Spinal cord (tissue), 10 donors: ENCODE results near the gene GALNT2. TPM values are rescaled to one million over a fixed set of nuclear protein-coding genes. Genes with fewer than 3 reads are reported as not detected.

Source experiments
- DNase-seq, 6 donors: peaks; one replicate each; pipeline versions ENCODE4 v3.0.0 to v3.0.0-alpha.2; 2013 to 2015; ENCODE audit warnings: low spot score in 6 of 6, low read depth in 4 of 6
- H3K27ac ChIP-seq: one replicate; pipeline ENCODE4 v1.5.1; 2013; ENCODE audit warnings: low read depth, low read length, control low read depth
- H3K27me3 ChIP-seq: one replicate; pipeline ENCODE4 v1.6.1; 2013; ENCODE audit warnings: low read length; ENCODE audit not compliant: control insufficient read depth, insufficient read depth
- H3K36me3 ChIP-seq: one replicate; pipeline ENCODE4 v1.6.1; 2013; ENCODE audit warnings: low read length; ENCODE audit not compliant: control insufficient read depth, insufficient read depth
- H3K4me1 ChIP-seq: one replicate; pipeline ENCODE4 v1.6.1; 2013; ENCODE audit warnings: low read length; ENCODE audit not compliant: control insufficient read depth, insufficient read depth
- H3K4me3 ChIP-seq: one replicate; pipeline ENCODE4 v1.5.1; 2013; ENCODE audit warnings: low read depth, low read length, control low read depth
- H3K9me3 ChIP-seq: one replicate; pipeline ENCODE4 v1.6.1; 2013; ENCODE audit warnings: low read length; ENCODE audit not compliant: control insufficient read depth, insufficient read depth
- WGBS: methylation state at CpG from one replicate; pipeline ENCODE4 v1.1.5; 2013; ENCODE audit warnings: missing lambda C conversion rate; ENCODE audit not compliant: insufficient coverage; 5-methylcytosine and 5-hydroxymethylcytosine counted together
- polyA plus RNA-seq, 2 donors: library from polyadenylated mRNA; unstranded; fragments of 120-200 nt; gene quantifications; one replicate each; pipeline ENCODE4 v1.2.1, GENCODE V29; 2013; ENCODE audit not compliant: insufficient read length in 2 of 2
- total RNA-seq, 2 donors: library from RNA; depleted of rRNA in 1 of 2; stranded (reverse); fragments of 120-200 nt in 1 of 2; fragments of >200 nt in 1 of 2; gene quantifications; one replicate each; pipeline versions ENCODE4 v1.2.3 to v1.2.4, GENCODE V29; 2013 to 2014
- donor health status: healthy.

GALNT2 gene
- total and polyA plus RNA-seq, 4 donors = 34.2 to 59.4 (median 47.7) TPM

DNA sequence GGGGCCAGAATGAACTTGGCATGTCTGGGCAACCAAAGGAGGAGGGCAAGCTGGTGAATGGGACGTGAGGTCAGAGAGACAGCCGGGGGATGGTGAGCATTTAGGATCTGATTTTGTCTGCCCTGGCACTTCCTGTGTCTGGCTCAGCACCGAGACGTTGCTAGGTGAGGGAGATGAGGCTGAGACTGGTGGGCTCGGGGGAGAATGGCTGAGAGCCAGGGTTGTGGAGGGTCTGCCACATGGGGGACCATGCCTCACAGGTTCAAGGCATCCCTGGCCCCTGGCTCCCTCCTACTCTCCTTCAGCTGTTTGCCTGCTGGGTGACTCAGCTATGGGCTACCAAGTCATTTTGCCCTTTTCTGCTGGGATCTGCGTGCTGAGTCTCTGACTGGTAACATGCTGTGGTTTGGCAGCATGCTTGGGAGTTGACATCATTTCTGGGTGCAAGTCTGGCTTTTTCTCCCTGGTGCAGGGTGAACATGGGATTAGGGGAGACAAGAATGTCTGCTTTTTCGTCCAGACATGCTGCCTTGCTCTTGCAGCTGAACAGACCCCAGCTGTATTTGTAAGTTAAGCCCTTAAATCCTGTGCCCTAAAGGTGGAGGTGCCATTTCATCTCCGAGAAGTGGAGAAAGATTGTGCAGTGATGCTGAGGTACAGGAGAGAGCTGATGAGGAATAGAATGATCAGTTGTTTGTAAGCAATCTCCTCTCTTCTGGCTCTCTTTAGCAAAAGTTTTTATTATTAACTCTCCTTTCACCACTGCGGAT, 17.6 kb downstream of the GALNT2 start:
- Histone ChIP-seq H3K27me3 (no peaks in the 10 kb centered on the region), H3K36me3 (peaks cover 3% of the 10 kb centered on the region), H3K4me3 (no peak overlapping the region), H3K27ac (no peak overlapping the region), H3K9me3 (no peaks in the 10 kb centered on the region), H3K4me1 (peaks cover 22% of the 10 kb centered on the region)
- WGBS = 40% methylated on average over 8 of the region's 9 CpGs
- DNase-seq = peak in 1 of 6 donors; percentile 43

DNA sequence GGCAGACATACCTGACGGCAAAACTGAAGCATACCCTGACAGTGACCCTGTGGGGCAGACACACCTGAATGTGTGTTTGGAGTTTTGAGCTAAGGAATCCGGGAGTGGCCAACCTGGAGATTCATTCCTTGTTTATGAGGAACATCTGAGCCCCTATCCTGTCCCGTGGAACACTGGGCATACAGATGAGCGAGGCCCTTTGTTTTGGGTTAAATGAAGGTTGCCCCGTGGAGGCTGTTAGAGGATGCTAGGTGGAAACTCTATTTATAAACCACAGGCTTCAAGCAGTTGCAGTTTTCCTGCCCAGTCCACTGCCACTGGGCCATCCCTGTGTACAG, 18.1 kb downstream of the GALNT2 start:
- no peak for DNase-seq
- H3K9me3 ChIP-seq = no peaks in the 10 kb centered on the region
- H3K27me3 ChIP-seq = no peaks in the 10 kb centered on the region
- H3K4me1 ChIP-seq = peaks cover 21% of the 10 kb centered on the region
- no peak overlapping the region for H3K4me3 ChIP-seq
- H3K27ac ChIP-seq = no peak overlapping the region
- 96% methylated on average over 2 of the region's 5 CpGs for whole genome bisulfite sequencing
- peaks cover 3% of the 10 kb centered on the region for H3K36me3 ChIP-seq

DNA sequence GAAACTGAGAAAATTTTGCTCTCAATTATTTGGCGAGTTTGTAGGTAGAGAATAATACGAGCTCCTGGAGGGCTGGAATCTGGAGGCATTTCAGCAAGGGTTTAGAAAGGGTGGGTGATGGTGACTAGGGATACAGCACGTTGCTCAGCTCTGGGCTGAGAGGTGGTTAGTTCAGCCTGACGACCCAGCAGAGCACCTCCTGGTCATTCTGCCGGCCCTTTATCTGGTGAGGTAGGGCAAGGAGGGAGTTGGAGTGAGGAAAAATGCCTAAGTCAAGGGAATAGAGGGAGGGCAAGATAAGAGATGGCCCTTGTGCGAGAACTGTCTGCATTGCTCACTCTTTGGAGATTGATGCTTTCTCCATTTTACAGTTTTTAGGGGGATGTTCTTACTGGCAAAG, 19.1 kb downstream of the GALNT2 start:
- Histone ChIP-seq H3K9me3 (no peaks in the 10 kb centered on the region), H3K27me3 (no peaks in the 10 kb centered on the region), H3K27ac (no peak overlapping the region), H3K36me3 (no peaks in the 10 kb centered on the region), H3K4me1 (peaks cover 13% of the 10 kb centered on the region), H3K4me3 (no peak overlapping the region)
- no peak for DNase-seq
- 48% methylated on average over 5 of the region's 6 CpGs for WGBS

DNA sequence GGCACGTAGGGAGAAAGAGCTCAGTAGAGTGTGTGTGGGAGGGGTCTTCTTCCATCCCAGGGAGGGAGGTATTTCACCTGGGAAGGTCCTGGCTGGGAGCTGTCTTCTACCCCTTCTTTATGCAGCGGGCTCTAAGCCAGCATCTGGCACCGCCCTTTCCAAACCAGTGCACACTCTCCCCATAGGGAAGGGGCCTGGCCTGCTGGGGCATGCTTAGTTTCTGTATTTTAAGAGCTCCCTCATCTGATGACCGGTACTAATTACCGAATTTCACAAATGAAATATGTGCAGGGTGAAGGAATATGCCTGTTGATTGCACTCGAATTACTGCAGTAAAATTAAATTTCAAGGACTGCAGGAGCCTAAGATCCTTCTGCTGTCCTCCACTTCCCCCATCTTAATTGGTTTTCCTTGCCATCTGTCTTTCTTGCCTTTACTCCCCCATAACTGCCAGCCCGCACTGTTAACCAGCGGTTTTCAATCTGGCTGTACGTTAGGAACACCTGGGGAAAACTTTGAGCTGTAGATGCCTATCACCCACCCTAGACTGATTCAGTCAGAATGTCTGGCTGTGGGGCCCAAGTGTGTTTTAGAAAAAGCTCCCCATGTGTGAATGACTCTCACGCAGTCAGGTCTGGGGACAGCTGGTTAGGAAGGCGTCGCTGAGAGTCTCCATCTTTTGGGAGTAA, 20.1 kb downstream of the GALNT2 start:
- Histone ChIP-seq H3K36me3 (peaks cover 2% of the 10 kb centered on the region), H3K4me3 (no peak overlapping the region), H3K4me1 (peaks cover 13% of the 10 kb centered on the region), H3K27ac (no peak overlapping the region), H3K27me3 (no peaks in the 10 kb centered on the region), H3K9me3 (no peaks in the 10 kb centered on the region)
- 68% methylated on average over 3 of the region's 12 CpGs for WGBS
- DNase-seq = peak in 1 of 6 donors; percentile 62

DNA sequence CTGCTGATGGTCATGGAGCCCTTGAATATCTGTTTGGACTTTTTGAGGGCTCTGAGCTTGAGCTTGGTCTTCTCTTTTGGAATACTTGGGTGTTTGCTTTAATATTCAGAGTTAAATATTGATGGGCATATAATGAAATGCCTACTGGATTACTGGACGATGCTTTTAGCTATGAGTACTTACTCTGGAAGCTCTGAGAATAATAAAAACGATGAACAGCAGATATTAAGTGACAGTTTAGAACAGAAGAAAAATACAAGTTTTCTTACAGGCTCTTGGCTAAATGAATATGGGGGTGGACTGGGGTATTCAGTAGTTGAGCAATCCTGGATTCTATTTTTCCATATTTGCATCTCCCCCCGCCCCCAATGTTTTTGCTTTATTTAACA, 20.7 kb downstream of the GALNT2 start:
- no peak for DNase-seq
- no peak overlapping the region for H3K27ac ChIP-seq
- WGBS = 88% methylated on average over 2 of the region's 3 CpGs
- H3K27me3 ChIP-seq = no peaks in the 10 kb centered on the region
- no peaks in the 10 kb centered on the region for H3K9me3 ChIP-seq
- no peak overlapping the region for H3K4me3 ChIP-seq
- H3K4me1 ChIP-seq = peaks cover 13% of the 10 kb centered on the region
- H3K36me3 ChIP-seq = peaks cover 2% of the 10 kb centered on the region

DNA sequence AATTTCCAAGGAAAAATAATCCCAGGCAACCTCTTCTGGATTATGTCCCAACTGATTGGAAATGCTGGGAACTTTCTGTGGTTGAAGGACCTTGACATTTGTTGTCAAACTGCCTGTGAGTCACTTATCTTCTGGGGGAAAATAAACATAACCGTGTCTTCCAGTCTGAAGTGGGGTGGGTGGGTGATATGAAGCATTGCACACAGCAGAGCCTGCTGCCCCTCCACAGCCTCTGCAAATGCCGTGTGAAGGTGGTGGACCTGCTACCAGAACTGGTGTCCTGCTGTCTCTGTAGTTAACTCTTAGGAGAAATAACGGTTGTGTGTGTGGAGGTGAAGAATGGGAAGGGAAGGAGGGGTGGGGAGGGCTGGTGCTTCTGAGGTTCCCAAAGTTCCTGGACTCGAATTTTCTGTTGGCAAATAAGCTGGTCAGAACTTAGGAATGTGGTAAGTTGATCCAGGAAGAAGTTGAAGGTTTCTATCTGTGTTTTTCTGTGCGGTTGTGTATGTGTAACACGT, 23.2 kb downstream of the GALNT2 start:
- H3K27ac ChIP-seq = no peak overlapping the region
- 90% methylated on average over 4 of the region's 6 CpGs for WGBS
- no peak for DNase-seq
- H3K36me3 ChIP-seq = peaks cover 7% of the 10 kb centered on the region
- no peak overlapping the region for H3K4me3 ChIP-seq
- H3K9me3 ChIP-seq = no peaks in the 10 kb centered on the region
- H3K4me1 ChIP-seq = no peaks in the 10 kb centered on the region
- no peaks in the 10 kb centered on the region for H3K27me3 ChIP-seq

DNA sequence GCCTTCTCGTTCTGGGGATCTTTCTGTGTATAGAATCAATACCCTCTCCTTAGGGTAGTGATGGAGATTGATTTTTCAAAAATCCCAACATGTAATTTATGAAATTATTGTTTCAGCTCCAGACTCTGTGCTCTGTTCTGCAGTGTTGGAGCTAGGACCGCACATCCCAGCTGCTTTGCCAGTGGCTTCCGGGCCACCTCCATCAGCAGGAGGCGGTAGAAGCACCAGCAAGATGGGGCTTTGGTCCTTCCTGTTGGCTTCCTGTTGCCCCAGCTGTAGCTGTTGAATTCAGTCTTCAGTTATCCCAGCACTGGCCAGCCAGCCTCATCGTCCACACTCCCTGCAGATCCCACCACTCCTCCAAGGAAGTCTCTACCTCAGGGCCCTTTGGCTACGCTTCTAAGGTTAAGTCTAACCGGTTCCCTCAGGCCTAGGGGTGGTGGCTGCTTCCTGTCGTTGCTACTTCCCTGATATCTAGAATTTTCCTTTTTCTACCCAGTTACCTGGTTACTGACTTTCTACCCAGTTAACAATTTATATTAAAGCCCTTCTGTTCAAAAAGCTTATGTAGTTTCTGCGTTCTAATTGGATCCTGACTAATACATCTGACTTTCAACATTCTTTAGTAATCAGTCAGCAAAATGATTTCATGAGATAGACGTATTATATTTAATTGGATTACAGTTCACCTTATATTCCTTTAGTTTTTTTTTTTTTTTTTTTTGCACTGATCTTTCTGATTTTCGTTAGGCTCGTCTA, 24.6 kb downstream of the GALNT2 start:
- 93% methylated on average over 5 of the region's 12 CpGs for WGBS
- H3K9me3 ChIP-seq = no peaks in the 10 kb centered on the region
- H3K4me3 ChIP-seq = no peak overlapping the region
- peaks cover 12% of the 10 kb centered on the region for H3K36me3 ChIP-seq
- no peak overlapping the region for H3K27ac ChIP-seq
- no peaks in the 10 kb centered on the region for H3K4me1 ChIP-seq
- DNase-seq = no peak
- no peaks in the 10 kb centered on the region for H3K27me3 ChIP-seq

DNA sequence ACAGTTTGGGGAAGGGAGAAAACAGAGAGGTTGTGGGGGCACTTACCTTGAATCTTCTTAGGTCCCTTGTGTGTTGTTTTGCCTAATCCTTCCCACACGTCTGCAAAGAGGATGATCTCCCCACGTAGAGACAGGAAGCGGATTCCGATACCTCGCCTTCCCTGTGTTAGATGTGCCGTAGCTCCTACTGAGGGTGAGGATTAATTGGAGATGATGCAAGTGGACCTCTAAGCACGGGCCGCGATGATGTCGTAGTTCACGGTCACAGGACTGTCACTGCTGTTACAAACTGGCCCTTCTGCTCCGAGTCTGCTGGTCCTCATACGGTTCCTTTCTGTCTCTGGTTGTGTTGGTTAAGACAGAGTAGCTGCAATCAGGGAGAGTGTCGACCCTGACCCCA, 27.7 kb downstream of the GALNT2 start:
- no peak for DNase-seq
- 96% methylated on average over 11 of the region's 14 CpGs for WGBS
- Histone ChIP-seq H3K4me3 (no peak overlapping the region), H3K4me1 (no peaks in the 10 kb centered on the region), H3K9me3 (no peaks in the 10 kb centered on the region), H3K27me3 (no peaks in the 10 kb centered on the region), H3K36me3 (peaks cover 12% of the 10 kb centered on the region), H3K27ac (no peak overlapping the region)

DNA sequence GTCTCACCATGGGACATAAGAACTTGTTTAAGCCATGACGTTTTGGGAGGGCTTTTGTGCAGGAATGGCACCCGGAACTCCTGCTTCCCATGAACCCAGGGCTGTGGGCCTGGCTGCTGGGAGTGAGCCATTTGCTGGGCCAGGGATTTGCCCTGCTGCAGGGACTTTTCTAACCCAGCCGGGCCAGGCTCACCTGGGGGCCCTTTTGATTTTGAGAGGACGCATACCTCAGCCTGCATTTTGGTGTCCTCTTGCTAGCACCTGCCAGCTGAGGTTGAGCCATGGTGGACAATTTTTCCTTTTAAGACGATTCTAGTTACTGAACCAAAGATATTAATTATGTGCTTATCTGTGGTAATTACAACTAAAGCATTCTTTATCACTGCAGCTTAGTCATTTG, 28.9 kb downstream of the GALNT2 start:
- Histone ChIP-seq H3K27me3 (no peaks in the 10 kb centered on the region), H3K4me3 (no peak overlapping the region), H3K4me1 (no peaks in the 10 kb centered on the region), H3K36me3 (peaks cover 12% of the 10 kb centered on the region), H3K9me3 (no peaks in the 10 kb centered on the region), H3K27ac (no peak overlapping the region)
- DNase-seq = no peak
- WGBS = 76% methylated on average over 4 of the region's 5 CpGs
